ENCODE data around the gene STPG2.

GRCh38 chr4:98150092-98150761, 7.0 kb upstream of the STPG2 start:
- peak; percentile 44 for TF ChIP-seq CTCF (IDR thresholded peaks at IDR 0.05; ENCODE audit: low read depth, low read length)
- TF ChIP-seq EZH2phosphoT487 (IDR thresholded peaks at IDR 0.05; ENCODE audit: low read depth), result no peak

Data from OCI-LY3 (cell line).